Astrocyte (in vitro differentiated cells and primary cell): Measurements from ENCODE around the gene CTNNA3. TPM values are rescaled to one million over a fixed set of nuclear protein-coding genes. Genes with fewer than 3 reads are reported as not detected.

Experiments
- DNase-seq: peaks from one replicate; pipeline ENCODE4 v3.0.0-alpha.2; 2010; ENCODE audit warnings: low read depth
- FAIRE-seq: peaks from 2 replicates; lab custom pipeline; 2011; peaks lifted over from hg19 to GRCh38; lab: Jason Lieb, UNC
- H2AFZ ChIP-seq: 2 replicates; pipeline ENCODE4 v1.6.0; 2012; ENCODE audit warnings: low read depth, low read length, inconsistent platforms
- H3K27ac ChIP-seq: 2 replicates; pipeline ENCODE4 v1.5.1; 2011; ENCODE audit warnings: low read depth, low read length, inconsistent platforms
- H3K27me3 ChIP-seq: 2 replicates; pipeline ENCODE4 v1.6.0; 2011; ENCODE audit warnings: low read length, inconsistent platforms; ENCODE audit not compliant: insufficient read depth
- H3K36me3 ChIP-seq: 2 replicates; pipeline ENCODE4 v1.5.1; 2011; ENCODE audit warnings: low read length, inconsistent platforms; ENCODE audit not compliant: insufficient read depth
- H3K4me1 ChIP-seq: 2 replicates; pipeline ENCODE4 v1.5.1; 2011; ENCODE audit warnings: low read length, inconsistent platforms; ENCODE audit not compliant: insufficient read depth
- H3K4me2 ChIP-seq: 2 replicates; pipeline ENCODE4 v1.6.0; 2012; ENCODE audit warnings: low read length, inconsistent platforms
- H3K4me3 ChIP-seq: 2 replicates; pipeline ENCODE4 v1.5.1; 2011; ENCODE audit warnings: low read depth, mild to moderate bottlenecking, low read length, inconsistent platforms; ENCODE audit not compliant: insufficient read depth
- H3K79me2 ChIP-seq: 2 replicates; pipeline ENCODE4 v1.6.0; 2012; ENCODE audit warnings: mild to moderate bottlenecking, low read length, inconsistent platforms; ENCODE audit not compliant: insufficient read depth
- H3K9ac ChIP-seq: 2 replicates; pipeline ENCODE4 v1.6.0; 2012; ENCODE audit warnings: mild to moderate bottlenecking, low read length, inconsistent platforms
- H3K9me3 ChIP-seq: 2 replicates; pipeline ENCODE4 v1.5.1; 2012; ENCODE audit warnings: low read depth, mild to moderate bottlenecking, low read length, inconsistent platforms; ENCODE audit not compliant: insufficient read depth
- H4K20me1 ChIP-seq: 2 replicates; pipeline ENCODE4 v1.6.0; 2012; ENCODE audit warnings: low read length, inconsistent platforms; ENCODE audit not compliant: insufficient read depth
- H3K27ac Mint-ChIP-seq: one replicate; pipeline ENCODE4 v1.8.0; 2021; ENCODE audit warnings: mild to moderate bottlenecking, mixed read lengths; ENCODE audit not compliant: unreplicated experiment
- H3K27me3 Mint-ChIP-seq: one replicate; pipeline ENCODE4 v1.8.0; 2021; ENCODE audit warnings: low read depth, mixed read lengths; ENCODE audit not compliant: unreplicated experiment
- H3K36me3 Mint-ChIP-seq: one replicate; pipeline ENCODE4 v1.8.0; 2021; ENCODE audit warnings: low read depth, mixed read lengths; ENCODE audit not compliant: unreplicated experiment
- H3K4me1 Mint-ChIP-seq: one replicate; pipeline ENCODE4 v1.8.0; 2021; ENCODE audit warnings: low read depth, mixed read lengths; ENCODE audit not compliant: unreplicated experiment
- H3K4me3 Mint-ChIP-seq: one replicate; pipeline ENCODE4 v1.8.0; 2021; ENCODE audit warnings: mild to moderate bottlenecking, moderate library complexity, mixed read lengths; ENCODE audit not compliant: unreplicated experiment
- H3K9me3 Mint-ChIP-seq: one replicate; pipeline ENCODE4 v1.8.0; 2021; ENCODE audit warnings: mild to moderate bottlenecking, mixed read lengths; ENCODE audit not compliant: unreplicated experiment
- CTCF ChIP-seq: IDR thresholded peaks from 2 replicates; pipeline ENCODE4 v1.5.1; 2011; ENCODE audit warnings: low read depth, mild to moderate bottlenecking, inconsistent platforms, low read length, moderate library complexity; ENCODE audit not compliant: insufficient read depth
- EZH2 ChIP-seq: IDR thresholded peaks from 2 replicates; pipeline ENCODE4 v1.6.1; 2012; ENCODE audit warnings: mild to moderate bottlenecking, low read length, inconsistent platforms; ENCODE audit not compliant: insufficient read depth
- total RNA-seq: library from RNA; stranded (reverse); gene quantifications from 2 replicates; pipeline ENCODE4 v1.2.1, GENCODE V29; 2021

CTNNA3 gene
- total RNA-seq, 1 donor from 2014 or later, result 0.73 TPM

- no peak overlapping the region for H3K4me2 ChIP-seq
- no peaks in the 10 kb centered on the region for H3K27me3 ChIP-seq
- no peaks in the 10 kb centered on the region for H3K36me3 Mint-ChIP-seq
Measured at GRCh38 chr10:66755474-66755873, 940.5 kb downstream of the CTNNA3 start.

GRCh38 chr10:66752714-66753113 is 943.3 kb downstream of the CTNNA3 start:
- Mint-ChIP-seq H3K36me3 (no peaks in the 10 kb centered on the region), H3K27ac (no peak overlapping the region), H3K27me3 (no peaks in the 10 kb centered on the region), H3K4me3 (no peak overlapping the region), H3K9me3 (no peaks in the 10 kb centered on the region), H3K4me1 (peaks cover 10% of the 10 kb centered on the region)
- Histone ChIP-seq H3K79me2 (no peaks in the 10 kb centered on the region), H2AFZ (no peak overlapping the region), H3K9me3 (no peaks in the 10 kb centered on the region), H3K4me3 (no peak overlapping the region), H3K27ac (no peak overlapping the region), H3K9ac (no peak overlapping the region), H4K20me1 (no peaks in the 10 kb centered on the region), H3K27me3 (no peaks in the 10 kb centered on the region), H3K4me2 (no peak overlapping the region), H3K36me3 (no peaks in the 10 kb centered on the region), H3K4me1 (peaks cover 6% of the 10 kb centered on the region)
- peak; percentile 84 for DNase-seq
- FAIRE-seq, result no peak
- TF ChIP-seq EZH2 (no peak), CTCF (no peak)

More at GRCh38 chr10:66755474-66755873, 940.5 kb downstream of the CTNNA3 start:
- Mint-ChIP-seq H3K4me3 (no peak overlapping the region), H3K27me3 (no peaks in the 10 kb centered on the region), H3K27ac (no peak overlapping the region), H3K9me3 (no peaks in the 10 kb centered on the region), H3K4me1 (no peaks in the 10 kb centered on the region)
- Histone ChIP-seq H3K27ac (no peak overlapping the region), H3K36me3 (no peaks in the 10 kb centered on the region), H3K4me1 (no peaks in the 10 kb centered on the region), H3K9me3 (no peaks in the 10 kb centered on the region), H2AFZ (no peak overlapping the region), H3K9ac (no peak overlapping the region), H3K4me3 (no peak overlapping the region), H4K20me1 (no peaks in the 10 kb centered on the region), H3K79me2 (no peaks in the 10 kb centered on the region)
- DNase-seq (no peak), FAIRE-seq (no peak)
- no peak for TF ChIP-seq EZH2
- TF ChIP-seq CTCF, result no peak

GRCh38 chr10:66748217-66748616 is 947.8 kb downstream of the CTNNA3 start:
- no peak for FAIRE-seq
- H3K27ac ChIP-seq, result peak overlapping the region; percentile 76

More at GRCh38 chr10:66748217-66748616, 947.8 kb downstream of the CTNNA3 start:
- Mint-ChIP-seq H3K36me3 (no peaks in the 10 kb centered on the region), H3K4me3 (no peak overlapping the region), H3K27ac (peak overlapping the region; percentile 89), H3K27me3 (no peaks in the 10 kb centered on the region), H3K9me3 (no peaks in the 10 kb centered on the region), H3K4me1 (peaks cover 21% of the 10 kb centered on the region)
- Histone ChIP-seq H3K4me2 (peak overlapping the region; percentile 58), H3K4me1 (peaks cover 19% of the 10 kb centered on the region), H3K79me2 (no peaks in the 10 kb centered on the region), H3K9ac (peak overlapping the region; percentile 60), H4K20me1 (no peaks in the 10 kb centered on the region), H2AFZ (no peak overlapping the region), H3K4me3 (no peak overlapping the region), H3K27me3 (no peaks in the 10 kb centered on the region), H3K9me3 (no peaks in the 10 kb centered on the region), H3K36me3 (no peaks in the 10 kb centered on the region)
- no peak for TF ChIP-seq EZH2
- no peak for TF ChIP-seq CTCF
- no peak for DNase-seq
